Astrocyte (in vitro differentiated cells and primary cell): Measurements from ENCODE around the gene TPD52L2. TPM values are rescaled to one million over a fixed set of nuclear protein-coding genes. Genes with fewer than 3 reads are reported as not detected.

ENCODE experiments used
- DNase-seq: peaks from one replicate; pipeline ENCODE4 v3.0.0-alpha.2; 2010; ENCODE audit warnings: low read depth
- FAIRE-seq: peaks from 2 replicates; lab custom pipeline; 2011; peaks lifted over from hg19 to GRCh38; lab: Jason Lieb, UNC
- H2AFZ ChIP-seq: 2 replicates; pipeline ENCODE4 v1.6.0; 2012; ENCODE audit warnings: low read depth, low read length, inconsistent platforms
- H3K27ac ChIP-seq: 2 replicates; pipeline ENCODE4 v1.5.1; 2011; ENCODE audit warnings: low read depth, low read length, inconsistent platforms
- H3K27me3 ChIP-seq: 2 replicates; pipeline ENCODE4 v1.6.0; 2011; ENCODE audit warnings: low read length, inconsistent platforms; ENCODE audit not compliant: insufficient read depth
- H3K36me3 ChIP-seq: 2 replicates; pipeline ENCODE4 v1.5.1; 2011; ENCODE audit warnings: low read length, inconsistent platforms; ENCODE audit not compliant: insufficient read depth
- H3K4me1 ChIP-seq: 2 replicates; pipeline ENCODE4 v1.5.1; 2011; ENCODE audit warnings: low read length, inconsistent platforms; ENCODE audit not compliant: insufficient read depth
- H3K4me2 ChIP-seq: 2 replicates; pipeline ENCODE4 v1.6.0; 2012; ENCODE audit warnings: low read length, inconsistent platforms
- H3K4me3 ChIP-seq: 2 replicates; pipeline ENCODE4 v1.5.1; 2011; ENCODE audit warnings: low read depth, mild to moderate bottlenecking, low read length, inconsistent platforms; ENCODE audit not compliant: insufficient read depth
- H3K79me2 ChIP-seq: 2 replicates; pipeline ENCODE4 v1.6.0; 2012; ENCODE audit warnings: mild to moderate bottlenecking, low read length, inconsistent platforms; ENCODE audit not compliant: insufficient read depth
- H3K9ac ChIP-seq: 2 replicates; pipeline ENCODE4 v1.6.0; 2012; ENCODE audit warnings: mild to moderate bottlenecking, low read length, inconsistent platforms
- H3K9me3 ChIP-seq: 2 replicates; pipeline ENCODE4 v1.5.1; 2012; ENCODE audit warnings: low read depth, mild to moderate bottlenecking, low read length, inconsistent platforms; ENCODE audit not compliant: insufficient read depth
- H4K20me1 ChIP-seq: 2 replicates; pipeline ENCODE4 v1.6.0; 2012; ENCODE audit warnings: low read length, inconsistent platforms; ENCODE audit not compliant: insufficient read depth
- H3K27ac Mint-ChIP-seq: one replicate; pipeline ENCODE4 v1.8.0; 2021; ENCODE audit warnings: mild to moderate bottlenecking, mixed read lengths; ENCODE audit not compliant: unreplicated experiment
- H3K27me3 Mint-ChIP-seq: one replicate; pipeline ENCODE4 v1.8.0; 2021; ENCODE audit warnings: low read depth, mixed read lengths; ENCODE audit not compliant: unreplicated experiment
- H3K36me3 Mint-ChIP-seq: one replicate; pipeline ENCODE4 v1.8.0; 2021; ENCODE audit warnings: low read depth, mixed read lengths; ENCODE audit not compliant: unreplicated experiment
- H3K4me1 Mint-ChIP-seq: one replicate; pipeline ENCODE4 v1.8.0; 2021; ENCODE audit warnings: low read depth, mixed read lengths; ENCODE audit not compliant: unreplicated experiment
- H3K4me3 Mint-ChIP-seq: one replicate; pipeline ENCODE4 v1.8.0; 2021; ENCODE audit warnings: mild to moderate bottlenecking, moderate library complexity, mixed read lengths; ENCODE audit not compliant: unreplicated experiment
- H3K9me3 Mint-ChIP-seq: one replicate; pipeline ENCODE4 v1.8.0; 2021; ENCODE audit warnings: mild to moderate bottlenecking, mixed read lengths; ENCODE audit not compliant: unreplicated experiment
- EZH2 ChIP-seq: IDR thresholded peaks from 2 replicates; pipeline ENCODE4 v1.6.1; 2012; ENCODE audit warnings: mild to moderate bottlenecking, low read length, inconsistent platforms; ENCODE audit not compliant: insufficient read depth
- total RNA-seq: library from RNA; stranded (reverse); gene quantifications from 2 replicates; pipeline ENCODE4 v1.2.1, GENCODE V29; 2021
- TF ChIP-seq, protein P1 (sequence below): IDR thresholded peaks from 2 replicates; pipeline ENCODE4 v1.5.1; 2011; ENCODE audit warnings: low read depth, mild to moderate bottlenecking, inconsistent platforms, low read length, moderate library complexity; ENCODE audit not compliant: insufficient read depth

TPD52L2 gene
- total RNA-seq, 1 donor from 2014 or later = 145 TPM

DNA sequence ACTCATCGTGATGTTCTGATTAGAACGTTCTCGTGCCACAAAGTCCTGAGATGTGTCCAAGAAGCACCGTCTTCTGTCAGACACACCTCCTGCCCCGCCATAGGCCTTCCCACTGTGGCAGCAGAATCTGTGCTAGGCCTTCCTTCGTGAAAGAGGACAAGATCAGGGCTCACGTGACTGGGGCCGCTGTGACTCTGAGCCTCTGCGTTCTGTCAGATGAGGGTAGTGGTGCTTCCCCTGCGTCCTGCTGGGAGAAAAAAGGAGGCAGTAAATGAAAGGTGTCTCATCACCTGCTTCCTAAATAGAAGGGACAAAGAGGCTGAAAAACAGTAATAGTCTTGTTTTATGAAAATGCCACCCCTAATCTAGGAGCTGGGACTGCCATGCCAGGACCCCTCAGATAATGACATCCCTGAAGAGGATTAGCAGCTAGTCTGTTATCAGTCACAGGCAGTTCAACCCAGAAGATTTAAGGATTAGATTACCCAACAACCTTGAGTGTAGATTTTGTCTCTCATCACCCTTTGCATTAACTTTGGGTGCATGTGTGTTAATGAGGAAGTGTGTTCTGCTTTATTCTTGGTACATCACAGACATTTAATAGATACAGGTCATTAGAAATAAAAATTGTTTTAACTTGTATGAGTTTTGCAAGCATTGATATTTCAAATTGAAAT lies 34.0 kb downstream of the TPD52L2 start:
- H3K4me3 ChIP-seq = no peak overlapping the region
- no peak overlapping the region for H3K27ac ChIP-seq
- no peak overlapping the region for H3K4me2 ChIP-seq
- Mint-ChIP-seq H3K36me3 (peaks cover 4% of the 10 kb centered on the region), H3K27ac (no peak overlapping the region), H3K9me3 (no peaks in the 10 kb centered on the region), H3K27me3 (no peaks in the 10 kb centered on the region), H3K4me1 (peaks cover 23% of the 10 kb centered on the region), H3K4me3 (no peak overlapping the region)
- H3K27me3 ChIP-seq = no peaks in the 10 kb centered on the region
- H3K9ac ChIP-seq = no peak overlapping the region
- H4K20me1 ChIP-seq = peaks cover 77% of the 10 kb centered on the region
- peaks cover 85% of the 10 kb centered on the region for H3K79me2 ChIP-seq
- H3K36me3 ChIP-seq = no peaks in the 10 kb centered on the region
- no peak overlapping the region for H2AFZ ChIP-seq
- no peak for TF ChIP-seq EZH2
- TF ChIP-seq, protein P1, sequence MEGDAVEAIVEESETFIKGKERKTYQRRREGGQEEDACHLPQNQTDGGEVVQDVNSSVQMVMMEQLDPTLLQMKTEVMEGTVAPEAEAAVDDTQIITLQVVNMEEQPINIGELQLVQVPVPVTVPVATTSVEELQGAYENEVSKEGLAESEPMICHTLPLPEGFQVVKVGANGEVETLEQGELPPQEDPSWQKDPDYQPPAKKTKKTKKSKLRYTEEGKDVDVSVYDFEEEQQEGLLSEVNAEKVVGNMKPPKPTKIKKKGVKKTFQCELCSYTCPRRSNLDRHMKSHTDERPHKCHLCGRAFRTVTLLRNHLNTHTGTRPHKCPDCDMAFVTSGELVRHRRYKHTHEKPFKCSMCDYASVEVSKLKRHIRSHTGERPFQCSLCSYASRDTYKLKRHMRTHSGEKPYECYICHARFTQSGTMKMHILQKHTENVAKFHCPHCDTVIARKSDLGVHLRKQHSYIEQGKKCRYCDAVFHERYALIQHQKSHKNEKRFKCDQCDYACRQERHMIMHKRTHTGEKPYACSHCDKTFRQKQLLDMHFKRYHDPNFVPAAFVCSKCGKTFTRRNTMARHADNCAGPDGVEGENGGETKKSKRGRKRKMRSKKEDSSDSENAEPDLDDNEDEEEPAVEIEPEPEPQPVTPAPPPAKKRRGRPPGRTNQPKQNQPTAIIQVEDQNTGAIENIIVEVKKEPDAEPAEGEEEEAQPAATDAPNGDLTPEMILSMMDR = no peak
- DNase-seq (no peak), FAIRE-seq (no peak)
- no peaks in the 10 kb centered on the region for H3K9me3 ChIP-seq
- H3K4me1 ChIP-seq = peaks cover 13% of the 10 kb centered on the region

DNA sequence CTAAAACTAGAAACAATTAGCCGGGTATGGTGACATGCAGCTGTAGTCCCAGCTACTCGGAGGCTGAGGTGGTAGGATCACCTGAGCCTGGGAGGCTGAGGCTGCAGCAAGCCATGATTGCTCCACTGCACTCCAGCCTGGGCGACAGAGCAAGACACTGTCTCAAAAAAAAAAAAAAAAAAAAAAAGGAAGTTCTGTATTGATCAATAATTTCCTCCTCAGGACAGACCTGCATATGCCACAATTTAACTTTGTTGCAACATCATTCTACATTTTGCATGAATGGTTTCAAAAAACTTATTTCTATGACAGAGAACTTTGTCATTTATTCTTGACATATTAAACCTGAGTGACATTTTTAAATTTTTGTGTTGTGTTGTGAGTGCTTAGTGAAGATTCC lies 35.3 kb downstream of the TPD52L2 start:
- peaks cover 98% of the 10 kb centered on the region for H3K79me2 ChIP-seq

More for the DNA sequence above, 35.3 kb downstream of the TPD52L2 start:
- no peak for DNase-seq
- H3K9me3 ChIP-seq = no peaks in the 10 kb centered on the region
- FAIRE-seq = no peak
- H3K27ac Mint-ChIP-seq = no peak overlapping the region
- H3K27me3 Mint-ChIP-seq = no peaks in the 10 kb centered on the region
- H3K36me3 ChIP-seq = no peaks in the 10 kb centered on the region
- no peaks in the 10 kb centered on the region for H3K27me3 ChIP-seq
- H3K36me3 Mint-ChIP-seq = peaks cover 4% of the 10 kb centered on the region
- H3K27ac ChIP-seq = no peak overlapping the region
- H2AFZ ChIP-seq = no peak overlapping the region
- peaks cover 25% of the 10 kb centered on the region for H3K4me1 Mint-ChIP-seq
- no peak overlapping the region for H3K4me3 Mint-ChIP-seq
- H3K4me3 ChIP-seq = no peak overlapping the region
- H4K20me1 ChIP-seq = peaks cover 89% of the 10 kb centered on the region
- peaks cover 15% of the 10 kb centered on the region for H3K4me1 ChIP-seq
- H3K4me2 ChIP-seq = no peak overlapping the region
- H3K9ac ChIP-seq = no peak overlapping the region
- H3K9me3 Mint-ChIP-seq = no peaks in the 10 kb centered on the region
- TF ChIP-seq EZH2 = no peak
- TF ChIP-seq, protein P1 = no peak
